Fibroblast of lung (primary cell): ENCODE results near the gene PRICKLE1. TPM values are rescaled to one million over a fixed set of nuclear protein-coding genes. Genes with fewer than 3 reads are reported as not detected.

Experiments used
- DNase-seq, 2 donors: peaks; one replicate each; pipeline versions ENCODE4 v3.0.0 to v3.0.0-alpha.2; 2010; ENCODE audit warnings: low read depth in 2 of 2
- H2AFZ ChIP-seq: 2 replicates; pipeline ENCODE4 v1.5.1; 2012; ENCODE audit warnings: low read length, control low read depth, inconsistent platforms
- H3K27ac ChIP-seq: 2 replicates; pipeline ENCODE4 v1.5.1; 2011; ENCODE audit warnings: low read length, control low read depth; ENCODE audit not compliant: insufficient read depth
- H3K27me3 ChIP-seq: 2 replicates; pipeline ENCODE4 v1.5.1; 2011; ENCODE audit warnings: mild to moderate bottlenecking, low read length; ENCODE audit not compliant: control insufficient read depth, insufficient read depth
- H3K36me3 ChIP-seq: 2 replicates; pipeline ENCODE4 v1.5.1; 2011; ENCODE audit warnings: low read length; ENCODE audit not compliant: control insufficient read depth, insufficient read depth
- H3K4me1 ChIP-seq: 2 replicates; pipeline ENCODE4 v1.5.1; 2011; ENCODE audit warnings: low read length; ENCODE audit not compliant: control insufficient read depth, insufficient read depth; ENCODE audit errors: extremely low read depth
- H3K4me2 ChIP-seq: 2 replicates; pipeline ENCODE4 v1.5.1; 2011; ENCODE audit warnings: low read length, control low read depth; ENCODE audit not compliant: insufficient read depth; ENCODE audit errors: extremely low read depth
- H3K4me3 ChIP-seq, 4 experiments: fragments of 200-600 bp in 1 of 4; sonication (generic) in 1 of 4; replicated peaks in 1 of 4; 2 replicates each; pipeline ENCODE4 v1.5.1; 2011 to 2016; ENCODE audit warnings: low read length in 4 of 4, low read depth in 3 of 4, mild to moderate bottlenecking in 3 of 4, control low read depth in 2 of 4, inconsistent platforms in 1 of 4, mixed read lengths in 1 of 4; ENCODE audit not compliant: insufficient read depth in 1 of 4; ENCODE audit errors: control extremely low read depth in 1 of 4
- H3K79me2 ChIP-seq: 2 replicates; pipeline ENCODE4 v1.5.1; 2012; ENCODE audit warnings: mild to moderate bottlenecking, low read length, inconsistent platforms; ENCODE audit not compliant: control insufficient read depth, insufficient read depth
- H3K9ac ChIP-seq: 2 replicates; pipeline ENCODE4 v1.5.1; 2011; ENCODE audit warnings: mild to moderate bottlenecking, low read length, control low read depth; ENCODE audit not compliant: insufficient read depth
- H3K9me3 ChIP-seq: 2 replicates; pipeline ENCODE4 v1.5.1; 2012; ENCODE audit warnings: low read depth, low read length; ENCODE audit not compliant: control insufficient read depth, insufficient read depth
- H4K20me1 ChIP-seq: 2 replicates; pipeline ENCODE4 v1.5.1; 2011; ENCODE audit warnings: low read length; ENCODE audit not compliant: control insufficient read depth, insufficient read depth; ENCODE audit errors: extremely low read depth
- EZH2 ChIP-seq: IDR thresholded peaks from 2 replicates; pipeline ENCODE4 v1.5.1; 2012; ENCODE audit warnings: low read length, control low read depth, mild to moderate bottlenecking; ENCODE audit errors: missing control alignments
- polyA plus RNA-seq, 2 donors: library from polyadenylated mRNA; depleted of rRNA in 1 of 2; stranded (reverse) in 1 of 2; unstranded in 1 of 2; fragments of >200 nt; gene quantifications; 2 replicates each; pipeline ENCODE4 v1.2.1, GENCODE V29; 2011 to 2012; ENCODE audit warnings: missing spikeins in 1 of 2
- total RNA-seq: library from RNA; depleted of rRNA; stranded (reverse); fragments of >200 nt; gene quantifications from 2 replicates; pipeline ENCODE4 v1.2.1, GENCODE V29; 2014
- TF ChIP-seq, protein P1 (sequence below), 2 donors: IDR thresholded peaks in 1 of 2; conservative IDR thresholded peaks in 1 of 2; 1 replicate in 1 of 2; 2 replicates in 1 of 2; pipeline ENCODE4 v1.5.1; 2011 to 2012; ENCODE audit warnings: low read length in 2 of 2, control low read depth in 1 of 2, inconsistent platforms in 1 of 2, low read depth in 1 of 2, mild to moderate bottlenecking in 1 of 2

The PRICKLE1 gene
- total and polyA plus RNA-seq, 2 donors (not counting 1 experiment from before 2014, with no cell fraction given), result 3.4 to 9.6 TPM

DNA sequence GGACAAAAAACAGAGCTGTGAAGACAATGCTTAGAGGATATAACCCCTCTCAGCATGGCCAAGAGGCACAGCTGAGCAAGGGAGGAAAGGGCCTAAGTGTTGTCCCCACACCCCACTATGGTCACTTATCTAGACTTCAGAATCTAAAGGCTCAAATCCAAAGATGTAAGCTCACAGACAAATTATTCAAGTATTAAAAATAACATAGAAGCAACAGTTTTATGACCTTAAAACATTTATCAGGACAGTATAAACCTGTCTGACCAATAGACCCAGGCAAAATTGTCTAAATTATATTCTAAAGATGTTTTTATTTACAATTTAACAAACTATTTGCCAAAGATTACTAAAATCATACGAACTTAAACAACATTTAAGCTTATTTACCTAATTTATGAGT, 28.1 kb upstream of the PRICKLE1 start:
- Histone ChIP-seq H3K27me3 (no peaks in the 10 kb centered on the region), H2AFZ (no peak overlapping the region), H3K4me1 (no peaks in the 10 kb centered on the region), H3K79me2 (no peaks in the 10 kb centered on the region), H3K4me3 (no peak overlapping the region), H3K9ac (no peak overlapping the region), H4K20me1 (no peaks in the 10 kb centered on the region), H3K4me2 (no peak overlapping the region), H3K36me3 (no peaks in the 10 kb centered on the region), H3K9me3 (no peaks in the 10 kb centered on the region), H3K27ac (no peak overlapping the region)
- peak; percentile 11 to 39 for DNase-seq
- TF ChIP-seq, protein P1, sequence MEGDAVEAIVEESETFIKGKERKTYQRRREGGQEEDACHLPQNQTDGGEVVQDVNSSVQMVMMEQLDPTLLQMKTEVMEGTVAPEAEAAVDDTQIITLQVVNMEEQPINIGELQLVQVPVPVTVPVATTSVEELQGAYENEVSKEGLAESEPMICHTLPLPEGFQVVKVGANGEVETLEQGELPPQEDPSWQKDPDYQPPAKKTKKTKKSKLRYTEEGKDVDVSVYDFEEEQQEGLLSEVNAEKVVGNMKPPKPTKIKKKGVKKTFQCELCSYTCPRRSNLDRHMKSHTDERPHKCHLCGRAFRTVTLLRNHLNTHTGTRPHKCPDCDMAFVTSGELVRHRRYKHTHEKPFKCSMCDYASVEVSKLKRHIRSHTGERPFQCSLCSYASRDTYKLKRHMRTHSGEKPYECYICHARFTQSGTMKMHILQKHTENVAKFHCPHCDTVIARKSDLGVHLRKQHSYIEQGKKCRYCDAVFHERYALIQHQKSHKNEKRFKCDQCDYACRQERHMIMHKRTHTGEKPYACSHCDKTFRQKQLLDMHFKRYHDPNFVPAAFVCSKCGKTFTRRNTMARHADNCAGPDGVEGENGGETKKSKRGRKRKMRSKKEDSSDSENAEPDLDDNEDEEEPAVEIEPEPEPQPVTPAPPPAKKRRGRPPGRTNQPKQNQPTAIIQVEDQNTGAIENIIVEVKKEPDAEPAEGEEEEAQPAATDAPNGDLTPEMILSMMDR (conservative IDR thresholded peaks at IDR 0.05 in 1 of 2, IDR thresholded peaks at IDR 0.05 in 1 of 2; ENCODE audit: low read depth in 1 of 2, low read length in 2 of 2), result no peak
- no peak for TF ChIP-seq EZH2

DNA sequence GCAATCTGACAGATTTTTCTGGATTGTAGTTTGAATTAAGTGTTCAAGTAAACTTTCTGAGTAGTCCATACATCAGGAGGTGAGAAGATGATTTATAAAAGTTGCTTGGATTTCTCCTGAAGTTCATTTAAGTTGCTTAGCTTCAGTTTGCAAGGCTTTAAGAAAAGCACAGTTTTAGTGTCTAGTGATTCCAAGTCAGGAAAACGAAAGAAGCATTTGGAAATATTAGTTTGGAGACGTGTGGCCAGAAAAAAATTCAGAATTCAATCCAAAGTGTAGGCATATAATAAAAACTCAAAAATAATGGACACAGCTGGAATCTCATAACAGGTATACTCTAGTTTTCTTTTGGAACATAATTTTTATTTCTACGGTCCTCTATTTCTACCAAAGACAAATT, 25.5 kb upstream of the PRICKLE1 start:
- H3K4me3 ChIP-seq, result no peak overlapping the region
- H3K27me3 ChIP-seq, result no peaks in the 10 kb centered on the region
- TF ChIP-seq, protein P1 (conservative IDR thresholded peaks at IDR 0.05 in 1 of 2, IDR thresholded peaks at IDR 0.05 in 1 of 2; ENCODE audit: low read depth in 1 of 2, low read length in 2 of 2), result no peak
- TF ChIP-seq EZH2, result no peak
- H3K9me3 ChIP-seq, result no peaks in the 10 kb centered on the region
- H4K20me1 ChIP-seq, result no peaks in the 10 kb centered on the region
- no peak overlapping the region for H3K4me2 ChIP-seq
- no peak overlapping the region for H2AFZ ChIP-seq
- H3K79me2 ChIP-seq, result no peaks in the 10 kb centered on the region
- no peak for DNase-seq
- H3K36me3 ChIP-seq, result no peaks in the 10 kb centered on the region
- no peak overlapping the region for H3K9ac ChIP-seq
- H3K4me1 ChIP-seq, result no peaks in the 10 kb centered on the region
- no peak overlapping the region for H3K27ac ChIP-seq

DNA sequence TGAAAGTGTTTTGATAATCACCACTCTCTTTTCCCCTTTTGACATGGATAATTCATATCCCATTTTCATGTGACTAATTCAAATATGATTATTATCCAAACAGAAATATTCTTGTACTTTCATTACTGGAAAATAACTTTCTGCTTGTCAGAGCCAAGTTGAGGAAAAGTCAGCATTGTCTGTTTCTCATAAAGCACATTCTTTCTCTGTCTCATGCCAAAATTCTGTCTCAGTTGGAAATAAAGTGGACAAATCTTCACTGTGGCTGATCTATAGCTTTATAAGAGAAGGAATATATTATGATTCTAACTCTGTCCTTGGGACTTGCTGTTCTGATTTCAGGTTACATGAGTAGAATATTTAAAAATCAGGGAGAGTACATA, 22.7 kb upstream of the PRICKLE1 start:
- H3K4me3 ChIP-seq, result no peak overlapping the region
- H3K79me2 ChIP-seq, result no peaks in the 10 kb centered on the region
- H3K27ac ChIP-seq, result no peak overlapping the region
- peak; percentile 25 to 28 for DNase-seq
- no peak overlapping the region for H3K4me2 ChIP-seq
- no peaks in the 10 kb centered on the region for H3K4me1 ChIP-seq
- no peak for TF ChIP-seq EZH2
- TF ChIP-seq, protein P1 (conservative IDR thresholded peaks at IDR 0.05 in 1 of 2, IDR thresholded peaks at IDR 0.05 in 1 of 2; ENCODE audit: low read depth in 1 of 2, low read length in 2 of 2), result no peak
- no peaks in the 10 kb centered on the region for H4K20me1 ChIP-seq
- H2AFZ ChIP-seq, result no peak overlapping the region
- no peaks in the 10 kb centered on the region for H3K27me3 ChIP-seq
- H3K9me3 ChIP-seq, result no peaks in the 10 kb centered on the region
- H3K36me3 ChIP-seq, result no peaks in the 10 kb centered on the region
- no peak overlapping the region for H3K9ac ChIP-seq
